Brain microvascular endothelial cell (primary cell): ENCODE measurements around the gene ATG4C.
"Not testable (repeated sequence)": the region's sequence is repeated elsewhere in the genome, so short reads cannot be mapped to it uniquely, and the experiment has no call there.

Source experiments
- DNase-seq: peaks from one replicate; pipeline ENCODE4 v3.0.0-alpha.2; 2020
- H3K27ac ChIP-seq: fragments of 250-450 bp; sonication (Bioruptor Pico); 2 replicates; pipeline ENCODE4 v1.5.1; 2020; ENCODE audit warnings: mild to moderate bottlenecking, moderate library complexity
- H3K27me3 ChIP-seq: fragments of 250-450 bp; sonication (Bioruptor Pico); replicated peaks from 2 replicates; pipeline ENCODE4 v1.5.1; 2020; ENCODE audit warnings: mild to moderate bottlenecking
- H3K36me3 ChIP-seq: fragments of 250-450 bp; sonication (Bioruptor Pico); replicated peaks from 2 replicates; pipeline ENCODE4 v1.5.1; 2020; ENCODE audit warnings: mild to moderate bottlenecking
- H3K4me3 ChIP-seq: 2 replicates; pipeline ENCODE4 v1.5.1; 2011; ENCODE audit warnings: low read depth, mild to moderate bottlenecking, control low read depth, low read length, moderate library complexity
- CTCF ChIP-seq: IDR thresholded peaks from 2 replicates; pipeline ENCODE4 v1.5.1; 2011; ENCODE audit warnings: low read depth, mild to moderate bottlenecking, moderate library complexity, low read length, control low read depth, inconsistent platforms; ENCODE audit errors: missing control alignments
- in situ Hi-C: cut with HindIII; loops from 2 replicates; pipeline ENCODE4 v1.10.0; 2017; ENCODE audit warnings: low sequenced_read_pairs, low pct_ligation_motif_present

ATG4C gene

GRCh38 chr1:62823556-62823955 lies 39.6 kb downstream of the ATG4C start:
- Histone ChIP-seq H3K4me3 (no peak overlapping the region), H3K27ac (no peak overlapping the region), H3K36me3 (no peaks in the 10 kb centered on the region), H3K27me3 (no peaks in the 10 kb centered on the region)
- DNase-seq: peak; percentile 22
- in situ Hi-C loops: no loop called here
- TF ChIP-seq CTCF: no peak

- Histone ChIP-seq H3K4me3 (no peak overlapping the region), H3K27me3 (no peaks in the 10 kb centered on the region), H3K36me3 (no peaks in the 10 kb centered on the region), H3K27ac (no peak overlapping the region)
- in situ Hi-C loops: no loop called here
- no peak for DNase-seq
- no peak for TF ChIP-seq CTCF
These were observed 43.0 kb downstream of the ATG4C start for GRCh38 chr1:62826901-62827300.

- H3K27me3 ChIP-seq, in situ Hi-C loops, DNase-seq, H3K27ac ChIP-seq, H3K36me3 ChIP-seq, H3K4me3 ChIP-seq: not testable (repeated sequence)
These were observed 43.9 kb downstream of the ATG4C start for GRCh38 chr1:62827786-62828185.

GRCh38 chr1:62832276-62832675 lies 48.3 kb downstream of the ATG4C start:
- Histone ChIP-seq H3K4me3 (no peak overlapping the region), H3K27ac (no peak overlapping the region), H3K36me3 (no peaks in the 10 kb centered on the region), H3K27me3 (no peaks in the 10 kb centered on the region)
- in situ Hi-C loops: no loop called here
- TF ChIP-seq CTCF: no peak
- no peak for DNase-seq

- Histone ChIP-seq H3K4me3 (no peak overlapping the region), H3K27ac (no peak overlapping the region), H3K27me3 (no peaks in the 10 kb centered on the region), H3K36me3 (no peaks in the 10 kb centered on the region)
- TF ChIP-seq CTCF: no peak
- no peak for DNase-seq
- in situ Hi-C loops: no loop called here
These were observed 49.6 kb downstream of the ATG4C start for GRCh38 chr1:62833529-62833928.

- H3K27me3 ChIP-seq: no peaks in the 10 kb centered on the region
- H3K4me3 ChIP-seq: no peak overlapping the region
- in situ Hi-C loops: no loop called here
- DNase-seq: no peak
- H3K36me3 ChIP-seq: no peaks in the 10 kb centered on the region
- H3K27ac ChIP-seq: no peak overlapping the region
- TF ChIP-seq CTCF: no peak
These were observed 50.5 kb downstream of the ATG4C start for GRCh38 chr1:62834400-62834961.
